Activated CD4-positive, alpha-beta T cell treated with anti-CD3 and anti-CD28 coated beads, Interleukin-2, amount 10 ng/mL, durations not matched to agents 7 days and 5 days (primary cell): ENCODE measurements around the gene CACNA1A. TPM values are rescaled to one million over a fixed set of nuclear protein-coding genes. Genes with fewer than 3 reads are reported as not detected.

ENCODE experiments used
- CTCF ChIA-PET: fragments of 350-600 bp; sonication (Branson Sonifier 250); formaldehyde crosslinking; loops from one replicate; lab custom pipeline; 2021; ENCODE audit warnings: antibody characterized with exemption; lab: Charles Lee
- POLR2A ChIA-PET: fragments of 350-600 bp; sonication (Branson Sonifier 250); formaldehyde crosslinking; loops from one replicate; lab custom pipeline; 2021; ENCODE audit warnings: antibody characterized with exemption; lab: Charles Lee
- DNase-seq: peaks from one replicate; pipeline ENCODE4 v3.0.0-alpha.2; 2020
- H3K27ac Mint-ChIP-seq: one replicate; pipeline ENCODE4 v1.8.0; 2021; ENCODE audit warnings: mild to moderate bottlenecking, moderate library complexity, mixed read lengths
- H3K27me3 Mint-ChIP-seq: one replicate; pipeline ENCODE4 v1.8.0; 2021; ENCODE audit warnings: mixed read lengths
- H3K36me3 Mint-ChIP-seq: one replicate; pipeline ENCODE4 v1.8.0; 2021; ENCODE audit warnings: low read depth, mixed read lengths
- H3K4me1 Mint-ChIP-seq: one replicate; pipeline ENCODE4 v1.8.0; 2021; ENCODE audit warnings: mixed read lengths
- H3K4me3 Mint-ChIP-seq: one replicate; pipeline ENCODE4 v1.8.0; 2021; ENCODE audit warnings: mild to moderate bottlenecking, moderate library complexity, mixed read lengths
- H3K9me3 Mint-ChIP-seq: one replicate; pipeline ENCODE4 v1.8.0; 2021; ENCODE audit warnings: mixed read lengths
- total RNA-seq, 2 experiments: library from RNA; stranded (reverse); gene quantifications; one replicate each; pipeline ENCODE4 v1.2.3, GENCODE V29; 2021

The CACNA1A gene
- total RNA-seq, 2 experiments from 2014 or later = 0.82 to 1.3 TPM

DNA sequence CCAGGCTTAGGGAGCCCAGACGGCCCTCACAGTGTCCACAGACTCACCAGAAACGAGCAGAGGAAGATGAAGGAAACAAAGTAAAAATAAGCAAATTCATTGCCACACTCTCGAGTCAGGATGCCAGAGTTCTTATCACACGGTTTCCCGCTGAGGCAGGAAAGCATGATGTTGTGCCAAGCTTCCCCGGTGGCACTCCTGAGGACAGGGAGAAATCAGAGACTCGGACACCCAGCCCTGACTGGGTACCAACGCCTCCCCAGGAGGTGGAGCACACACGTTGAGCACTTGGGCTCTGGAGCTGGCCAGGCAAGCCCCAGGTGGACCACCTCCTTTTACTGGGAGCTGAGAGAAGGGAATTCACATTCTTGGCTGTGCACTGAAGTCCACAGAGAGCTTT, 274.6 kb downstream of the CACNA1A start:
- Mint-ChIP-seq H3K4me1 (peaks cover 14% of the 10 kb centered on the region), H3K27ac (no peak overlapping the region), H3K9me3 (peaks cover 12% of the 10 kb centered on the region), H3K27me3 (peaks cover 4% of the 10 kb centered on the region), H3K4me3 (no peak overlapping the region), H3K36me3 (peaks cover 10% of the 10 kb centered on the region)
- ChIA-PET POLR2A (no interaction called here), CTCF (interaction anchor here (1.2 to 1.3 kb wide), 2 partner anchors 14 to 68 kb away, joined by 3 read pairs; no protein-coding TSS in a partner anchor)
- no peak for DNase-seq

GRCh38 chr19:13229246-13229645, 277.0 kb downstream of the CACNA1A start:
- H3K27ac Mint-ChIP-seq = no peak overlapping the region

GRCh38 chr19:13228561-13228960, 277.7 kb downstream of the CACNA1A start:
- Mint-ChIP-seq H3K36me3 (no peaks in the 10 kb centered on the region), H3K27ac (no peak overlapping the region), H3K4me3 (no peak overlapping the region), H3K27me3 (peaks cover 4% of the 10 kb centered on the region), H3K4me1 (no peaks in the 10 kb centered on the region), H3K9me3 (no peaks in the 10 kb centered on the region)
- no peak for DNase-seq
- CTCF ChIA-PET = no interaction called here
- POLR2A ChIA-PET = no interaction called here

More at GRCh38 chr19:13229246-13229645, 277.0 kb downstream of the CACNA1A start:
- ChIA-PET CTCF (no interaction called here), POLR2A (no interaction called here)
- Mint-ChIP-seq H3K4me1 (peaks cover under 1% of the 10 kb centered on the region), H3K9me3 (peaks cover under 1% of the 10 kb centered on the region), H3K36me3 (no peaks in the 10 kb centered on the region), H3K4me3 (no peak overlapping the region), H3K27me3 (peaks cover 4% of the 10 kb centered on the region)
- DNase-seq = no peak

GRCh38 chr19:13226983-13227382, 279.3 kb downstream of the CACNA1A start:
- Mint-ChIP-seq H3K4me3 (no peak overlapping the region), H3K9me3 (no peaks in the 10 kb centered on the region), H3K27me3 (peaks cover 4% of the 10 kb centered on the region), H3K4me1 (no peaks in the 10 kb centered on the region), H3K36me3 (no peaks in the 10 kb centered on the region), H3K27ac (no peak overlapping the region)
- CTCF ChIA-PET = no interaction called here
- DNase-seq = no peak
- POLR2A ChIA-PET = no interaction called here

- Mint-ChIP-seq H3K27me3 (peaks cover 2% of the 10 kb centered on the region), H3K4me3 (no peak overlapping the region), H3K4me1 (peaks cover 2% of the 10 kb centered on the region), H3K36me3 (no peaks in the 10 kb centered on the region), H3K9me3 (no peaks in the 10 kb centered on the region), H3K27ac (no peak overlapping the region)
- DNase-seq = no peak
- POLR2A ChIA-PET = no interaction called here
- CTCF ChIA-PET = no interaction called here
Measured at GRCh38 chr19:13225973-13226865, 280.1 kb downstream of the CACNA1A start.

DNA sequence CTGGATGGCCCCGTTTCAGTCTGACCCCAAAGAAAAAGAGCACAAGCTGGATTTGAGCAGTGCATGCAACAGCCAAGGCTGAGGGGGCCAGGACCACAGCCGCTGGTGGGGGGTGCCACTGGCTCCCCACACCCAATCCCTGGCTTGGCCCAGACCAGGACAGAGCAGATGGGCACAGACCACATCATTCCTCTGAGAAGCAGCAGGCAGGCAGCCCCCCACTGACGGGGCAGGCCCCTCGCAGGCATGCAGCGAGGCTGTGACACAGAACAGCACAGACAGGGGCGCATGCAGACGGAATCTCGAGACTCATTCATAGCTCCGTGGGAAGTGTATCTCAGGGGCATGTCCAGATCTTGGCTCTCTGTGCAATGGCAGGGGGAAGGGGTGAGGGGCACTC, 281.2 kb downstream of the CACNA1A start:
- ChIA-PET POLR2A (no interaction called here), CTCF (no interaction called here)
- peaks cover 10% of the 10 kb centered on the region for H3K4me1 Mint-ChIP-seq
- H3K27me3 Mint-ChIP-seq = peaks cover under 1% of the 10 kb centered on the region
- H3K4me3 Mint-ChIP-seq = no peak overlapping the region
- H3K27ac Mint-ChIP-seq = no peak overlapping the region
- no peak for DNase-seq
- no peaks in the 10 kb centered on the region for H3K36me3 Mint-ChIP-seq
- no peaks in the 10 kb centered on the region for H3K9me3 Mint-ChIP-seq

DNA sequence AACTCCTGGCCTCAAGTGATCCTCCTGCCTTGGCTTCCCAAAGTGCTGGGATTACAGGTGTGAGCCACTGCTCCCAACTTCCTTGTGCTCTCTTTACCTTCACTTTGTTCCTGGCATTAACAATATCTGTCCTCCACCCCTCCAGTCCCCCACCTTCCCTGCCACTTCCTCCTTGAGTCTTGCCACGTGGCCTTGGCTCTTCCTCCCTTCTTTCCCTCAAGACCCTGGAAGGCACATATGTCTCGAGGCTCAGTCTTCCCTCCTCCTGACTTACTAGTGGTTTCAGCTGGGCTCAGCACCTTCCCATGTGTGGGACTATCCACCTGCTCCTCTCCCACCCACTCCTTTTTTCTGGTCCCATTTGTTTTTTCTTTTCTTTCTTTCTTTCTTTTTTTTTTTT, 285.4 kb downstream of the CACNA1A start:
- no peaks in the 10 kb centered on the region for H3K9me3 Mint-ChIP-seq
- H3K27ac Mint-ChIP-seq = peak overlapping the region; percentile 62
- POLR2A ChIA-PET = no interaction called here
- H3K27me3 Mint-ChIP-seq = no peaks in the 10 kb centered on the region
- H3K36me3 Mint-ChIP-seq = no peaks in the 10 kb centered on the region
- no peak for DNase-seq
- H3K4me3 Mint-ChIP-seq = no peak overlapping the region
- CTCF ChIA-PET = no interaction called here
- H3K4me1 Mint-ChIP-seq = peaks cover 16% of the 10 kb centered on the region

- peak; percentile 45 for DNase-seq
- no peaks in the 10 kb centered on the region for H3K36me3 Mint-ChIP-seq
- ChIA-PET CTCF (interaction anchor here (1.4 kb wide), 1 partner anchor 27 kb away, joined by 4 read pairs; no protein-coding TSS in a partner anchor), POLR2A (no interaction called here)
- peaks cover 28% of the 10 kb centered on the region for H3K4me1 Mint-ChIP-seq
- H3K9me3 Mint-ChIP-seq = no peaks in the 10 kb centered on the region
- no peaks in the 10 kb centered on the region for H3K27me3 Mint-ChIP-seq
- peak overlapping the region; percentile 76 for H3K4me3 Mint-ChIP-seq
- peak overlapping the region; percentile 91 for H3K27ac Mint-ChIP-seq
Measured at GRCh38 chr19:13215572-13216380, 290.5 kb downstream of the CACNA1A start.

DNA sequence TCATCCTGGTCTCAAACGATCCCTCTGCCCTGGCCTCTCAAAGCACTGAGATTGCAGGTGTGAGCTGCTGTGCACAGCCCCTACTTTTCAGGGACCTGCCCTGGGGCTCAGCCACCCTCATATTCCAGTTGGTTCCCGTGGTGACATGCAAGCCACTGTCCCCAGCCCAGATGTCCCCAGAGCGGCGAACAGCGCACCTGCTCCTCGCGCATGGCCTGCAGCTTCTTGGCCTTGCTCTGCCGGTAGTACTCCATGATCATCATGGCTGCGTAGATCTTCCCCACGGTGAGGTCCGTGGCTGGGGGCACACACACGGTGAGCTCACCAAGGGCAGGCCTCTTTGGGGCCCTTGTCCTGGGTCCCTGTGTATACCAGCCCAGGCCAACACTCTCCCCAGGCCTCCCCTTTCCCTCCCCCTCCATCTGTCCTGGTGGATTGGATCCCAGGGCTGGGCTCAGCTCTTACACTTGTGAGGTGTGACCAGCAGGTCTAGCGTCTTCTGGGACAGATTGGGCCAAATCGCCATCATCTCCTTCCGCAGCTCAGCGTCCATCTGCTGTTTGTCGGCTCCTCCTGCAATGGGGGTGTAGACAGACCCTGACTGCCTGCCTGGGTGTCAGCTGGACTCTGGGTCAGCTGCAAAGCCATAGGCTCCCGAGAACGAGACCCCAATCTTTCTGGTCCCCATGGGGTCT, 292.1 kb downstream of the CACNA1A start:
- Mint-ChIP-seq H3K4me3 (no peak overlapping the region), H3K9me3 (no peaks in the 10 kb centered on the region), H3K36me3 (no peaks in the 10 kb centered on the region), H3K27me3 (no peaks in the 10 kb centered on the region), H3K27ac (no peak overlapping the region), H3K4me1 (peaks cover 28% of the 10 kb centered on the region)
- DNase-seq = no peak
- CTCF ChIA-PET = interaction anchor here (1.2 kb wide), 1 partner anchor 18 kb away, joined by 4 read pairs; no protein-coding TSS in a partner anchor
- POLR2A ChIA-PET = no interaction called here

DNA sequence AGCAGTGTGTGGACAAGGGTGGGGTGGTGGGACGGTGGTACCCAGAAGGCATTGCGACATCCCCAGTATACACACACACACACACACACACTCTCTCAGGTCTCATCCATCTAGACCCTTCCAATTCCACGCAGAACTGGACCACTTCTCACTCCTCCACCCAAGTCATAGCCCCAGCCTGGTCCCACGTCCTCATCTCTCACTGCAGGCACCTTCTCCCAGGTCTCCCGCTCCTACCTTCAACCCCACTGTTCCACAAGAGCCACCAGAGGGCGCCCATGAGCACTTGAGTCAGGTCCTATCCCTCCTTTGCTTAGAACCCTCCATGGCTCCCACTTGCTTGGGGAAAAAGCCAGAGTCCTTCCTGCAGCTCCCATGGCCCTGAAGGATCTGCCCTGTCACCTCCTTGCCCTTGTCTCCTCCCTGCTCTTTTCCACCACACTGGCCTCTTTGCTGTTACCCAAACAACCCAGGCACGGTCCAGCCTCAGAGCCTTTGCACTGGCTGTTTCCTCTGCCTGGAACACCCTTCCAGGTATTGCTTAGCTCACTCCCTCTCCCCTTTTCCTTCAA, 293.4 kb downstream of the CACNA1A start:
- H3K9me3 Mint-ChIP-seq = no peaks in the 10 kb centered on the region
- H3K4me1 Mint-ChIP-seq = peaks cover 34% of the 10 kb centered on the region
- no peaks in the 10 kb centered on the region for H3K36me3 Mint-ChIP-seq
- CTCF ChIA-PET = interaction anchor here (0.5 to 0.6 kb wide), 3 partner anchors 41 to 1698 kb away, joined by 3 to 6 read pairs (median 4); no protein-coding TSS in a partner anchor
- no peak overlapping the region for H3K4me3 Mint-ChIP-seq
- H3K27ac Mint-ChIP-seq = peak overlapping the region; percentile 51
- POLR2A ChIA-PET = no interaction called here
- peak; percentile 82 for DNase-seq
- no peaks in the 10 kb centered on the region for H3K27me3 Mint-ChIP-seq

GRCh38 chr19:13211426-13212308, 294.6 kb downstream of the CACNA1A start:
- Mint-ChIP-seq H3K36me3 (peaks cover under 1% of the 10 kb centered on the region), H3K27me3 (no peaks in the 10 kb centered on the region), H3K27ac (peak overlapping the region; percentile 52), H3K4me1 (peaks cover 32% of the 10 kb centered on the region), H3K9me3 (no peaks in the 10 kb centered on the region), H3K4me3 (peak overlapping the region; percentile 8)
- ChIA-PET POLR2A (no interaction called here), CTCF (interaction anchor here (0.5 to 1.3 kb wide), 2 partner anchors 17 to 1699 kb away, joined by 4 to 6 read pairs; no protein-coding TSS in a partner anchor)
- DNase-seq = no peak
